ENCODE data around the gene CIAO3. TPM values are rescaled to one million over a fixed set of nuclear protein-coding genes. Genes with fewer than 3 reads are reported as not detected.

The CIAO3 gene
- total RNA-seq, 1 experiment from 2014 or later, result 21.9 TPM

DNA sequence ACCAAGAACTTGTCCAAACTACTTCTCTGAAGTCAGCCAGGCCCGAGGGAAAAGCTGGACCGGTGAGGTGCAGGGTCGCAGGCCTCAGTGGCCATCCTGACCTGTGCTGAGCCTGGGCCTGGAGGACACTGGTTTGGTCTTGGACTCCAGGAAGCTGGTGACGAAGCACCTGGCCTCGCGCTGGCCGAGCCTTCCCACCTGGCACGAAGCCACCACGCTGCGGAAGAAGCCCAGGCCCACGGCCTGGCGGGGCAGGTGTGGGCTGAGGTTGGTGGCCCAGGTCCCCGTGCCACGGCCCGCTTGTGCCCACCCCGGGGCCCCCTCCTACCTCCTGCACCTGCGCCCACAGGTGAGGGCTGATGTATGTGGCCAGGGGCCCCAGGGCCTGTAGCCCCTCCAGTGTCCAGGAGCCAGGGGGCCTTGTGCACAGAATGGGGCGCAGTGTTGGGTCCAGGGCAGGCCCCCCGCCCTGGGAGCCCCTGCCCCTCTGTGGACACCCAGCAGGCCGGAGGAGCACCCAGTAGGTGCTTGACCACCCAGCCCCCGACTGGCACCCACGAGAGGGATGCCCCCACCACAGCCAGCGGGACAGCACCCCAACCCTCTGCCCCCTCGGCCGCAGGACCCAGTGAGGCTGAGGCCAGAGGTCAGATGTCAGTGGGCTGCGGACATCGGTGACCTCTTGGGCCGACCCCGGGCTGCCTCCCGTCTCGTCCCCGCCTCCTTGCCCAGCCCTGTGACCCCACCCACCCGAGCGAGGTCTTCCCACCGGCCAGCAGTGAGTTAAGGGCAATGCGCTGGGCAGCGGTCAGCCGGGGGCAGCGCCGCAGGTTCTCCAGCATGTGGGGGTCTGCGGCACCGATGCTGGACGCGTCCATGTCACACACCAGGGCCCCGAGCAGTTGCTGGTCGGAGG lies 33.5 kb upstream of the CIAO3 start:
- no peaks in the 10 kb centered on the region for H4K20me1 ChIP-seq (ENCODE audit: control insufficient read depth, insufficient read depth, insufficient read length)
- H3K9me3 ChIP-seq (ENCODE audit: control insufficient read depth, low read depth, low read length), result no peaks in the 10 kb centered on the region
- H3K14ac ChIP-seq (ENCODE audit: insufficient read depth, low read length), result no peak overlapping the region
- WGBS (ENCODE audit: extremely low coverage, insufficient read length, low lambda C conversion rate), result no CpG with 5 or more reads among the region's 46 CpGs
- H3K23ac ChIP-seq (ENCODE audit: insufficient read length, low read depth, low read length), result no peak overlapping the region
- no peak overlapping the region for H3K4ac ChIP-seq (ENCODE audit: low read depth, low read length)
- no peaks in the 10 kb centered on the region for H3K79me2 ChIP-seq (ENCODE audit: insufficient read depth, low read length)
- H2BK5ac ChIP-seq (ENCODE audit: insufficient read length, low read length), result no peak overlapping the region
- TF ChIP-seq, protein P1, sequence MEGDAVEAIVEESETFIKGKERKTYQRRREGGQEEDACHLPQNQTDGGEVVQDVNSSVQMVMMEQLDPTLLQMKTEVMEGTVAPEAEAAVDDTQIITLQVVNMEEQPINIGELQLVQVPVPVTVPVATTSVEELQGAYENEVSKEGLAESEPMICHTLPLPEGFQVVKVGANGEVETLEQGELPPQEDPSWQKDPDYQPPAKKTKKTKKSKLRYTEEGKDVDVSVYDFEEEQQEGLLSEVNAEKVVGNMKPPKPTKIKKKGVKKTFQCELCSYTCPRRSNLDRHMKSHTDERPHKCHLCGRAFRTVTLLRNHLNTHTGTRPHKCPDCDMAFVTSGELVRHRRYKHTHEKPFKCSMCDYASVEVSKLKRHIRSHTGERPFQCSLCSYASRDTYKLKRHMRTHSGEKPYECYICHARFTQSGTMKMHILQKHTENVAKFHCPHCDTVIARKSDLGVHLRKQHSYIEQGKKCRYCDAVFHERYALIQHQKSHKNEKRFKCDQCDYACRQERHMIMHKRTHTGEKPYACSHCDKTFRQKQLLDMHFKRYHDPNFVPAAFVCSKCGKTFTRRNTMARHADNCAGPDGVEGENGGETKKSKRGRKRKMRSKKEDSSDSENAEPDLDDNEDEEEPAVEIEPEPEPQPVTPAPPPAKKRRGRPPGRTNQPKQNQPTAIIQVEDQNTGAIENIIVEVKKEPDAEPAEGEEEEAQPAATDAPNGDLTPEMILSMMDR (conservative IDR thresholded peaks at IDR 0.05), result no peak
- H2BK15ac ChIP-seq (ENCODE audit: low read depth, low read length), result no peak overlapping the region
- Mint-ChIP-seq H3K27me3 (ENCODE audit: low read depth) (peaks cover 22% of the 10 kb centered on the region), H3K4me3 (no peak overlapping the region), H3K36me3 (ENCODE audit: insufficient read depth in 1 of 3, low read depth in 3 of 3) (no peaks in the 10 kb centered on the region), H3K9me3 (no peaks in the 10 kb centered on the region; a peak in 1 of 5 replicates), H3K4me1 (no peaks in the 10 kb centered on the region), H3K27ac (no peak overlapping the region)
- H3K56ac ChIP-seq (ENCODE audit: insufficient read length, low read depth, low read length), result no peak overlapping the region
- H4K8ac ChIP-seq (replicated peaks; ENCODE audit: insufficient read length, low read depth, low read length), result no peak overlapping the region
- no peak overlapping the region for H3T11ph ChIP-seq (ENCODE audit: low read length)
- H3K27ac ChIP-seq (ENCODE audit: insufficient read length, low read depth, low read length), result no peak overlapping the region
- no peaks in the 10 kb centered on the region for H3K23me2 ChIP-seq (ENCODE audit: insufficient read length, low read depth, low read length, poor library complexity, severe bottlenecking)
- H2BK20ac ChIP-seq (ENCODE audit: low read depth, low read length, poor library complexity, severe bottlenecking), result no peak overlapping the region
- no peaks in the 10 kb centered on the region for H3K4me1 ChIP-seq (ENCODE audit: insufficient read depth, low read length)
- no peak overlapping the region for H2BK12ac ChIP-seq (ENCODE audit: insufficient read length, low read depth, low read length)
- no peak overlapping the region for H2AFZ ChIP-seq (ENCODE audit: low read length)
- DNase-seq, result no peak
- H2AK5ac ChIP-seq (ENCODE audit: insufficient read length, low read length), result no peak overlapping the region
- no peak overlapping the region for H2BK120ac ChIP-seq (ENCODE audit: low read depth, low read length, poor library complexity, severe bottlenecking)
- no peak overlapping the region for H3K18ac ChIP-seq (ENCODE audit: insufficient read length, low read depth, low read length)
- H3K27me3 ChIP-seq (ENCODE audit: insufficient read depth, low read length), result no peaks in the 10 kb centered on the region
- H4K5ac ChIP-seq (ENCODE audit: insufficient read length, low read depth, low read length), result no peak overlapping the region
- H3K4me2 ChIP-seq (ENCODE audit: insufficient read depth, insufficient read length, low read length), result no peak overlapping the region
- no peak overlapping the region for H4K91ac ChIP-seq (ENCODE audit: insufficient read length, low read depth, low read length)
- H3K79me1 ChIP-seq (ENCODE audit: insufficient read depth, low read depth, low read length, poor library complexity, severe bottlenecking), result no peaks in the 10 kb centered on the region
- no peak overlapping the region for H3K9ac ChIP-seq (ENCODE audit: extremely low read depth, insufficient read length, low read length)

Measured in H9 (cell line).